Hematopoietic multipotent progenitor cell (in vitro differentiated cells): Measurements from ENCODE around the gene GAB3. TPM values are rescaled to one million over a fixed set of nuclear protein-coding genes. Genes with fewer than 3 reads are reported as not detected.

Experiments used
- small RNA-seq: library from RNA; depleted of rRNA; stranded (forward); fragments of <200 nt; gene quantifications from one replicate; pipeline ENCODE3, GENCODE V24; 2012
- total RNA-seq: library from RNA; depleted of rRNA; stranded (reverse); fragments of >200 nt; gene quantifications from one replicate; pipeline ENCODE4 v1.2.3, GENCODE V29; 2012

The GAB3 gene
- total RNA-seq, 1 donor = 49.5 TPM

Small RNA genes lying within 50 kb of the gene (small RNA-seq; reads per million reads assigned to genes)
- not detected for gene SNORA36A

Other genes with a start within 250 kb of the GAB3 start
- 43.9 TPM for gene FAM3A, start 234.8 kb downstream of the GAB3 start, total RNA-seq
- gene G6PD, start 204.2 kb downstream of the GAB3 start, total RNA-seq = 110 TPM
- gene IKBKG, start 203.5 kb downstream of the GAB3 start, total RNA-seq = 13.2 TPM
- not detected for gene CTAG1A, start 165.9 kb downstream of the GAB3 start, total RNA-seq
- not detected for gene CTAG1B, start 131.8 kb downstream of the GAB3 start, total RNA-seq
- not detected for gene CTAG2, start 97.5 kb downstream of the GAB3 start, total RNA-seq
- 45.2 TPM for gene DKC1, start 11.8 kb upstream of the GAB3 start, total RNA-seq
- gene MPP1, start 54.4 kb upstream of the GAB3 start, total RNA-seq = 154 TPM
- not detected for gene SMIM9, start 83.6 kb upstream of the GAB3 start, total RNA-seq
- gene F8A1, start 135.3 kb upstream of the GAB3 start, total RNA-seq = 6.7 TPM